Measurements from ENCODE around the gene ETV6.
A peak's percentile ranks its signal among the peaks of the same experiment; 100 is the strongest.

The ETV6 gene

GRCh38 chr12:11743423-11744409 lies 94.2 kb downstream of the ETV6 start:
- DNase-seq (ENCODE audit: low spot score): peak; percentile 39

- no peak for DNase-seq (ENCODE audit: low spot score)
Observed at GRCh38 chr12:11744410-11744801, 94.9 kb downstream of the ETV6 start.

- no peak for DNase-seq (ENCODE audit: low spot score)
Observed at GRCh38 chr12:11745113-11745512, 95.6 kb downstream of the ETV6 start.

- no peak for DNase-seq (ENCODE audit: low spot score)
Observed at GRCh38 chr12:11746024-11746771, 96.7 kb downstream of the ETV6 start.

- DNase-seq (ENCODE audit: low spot score): no peak
Observed at GRCh38 chr12:11746940-11747716, 97.7 kb downstream of the ETV6 start.

GRCh38 chr12:11747969-11748368 lies 98.5 kb downstream of the ETV6 start:
- DNase-seq (ENCODE audit: low spot score): no peak

- DNase-seq (ENCODE audit: low spot score): no peak
Observed at GRCh38 chr12:11748903-11749302, 99.4 kb downstream of the ETV6 start.

GRCh38 chr12:11749943-11750690 lies 100.6 kb downstream of the ETV6 start:
- no peak for DNase-seq (ENCODE audit: low spot score)

GRCh38 chr12:11752403-11753149 lies 103.1 kb downstream of the ETV6 start:
- DNase-seq (ENCODE audit: low spot score): no peak

GRCh38 chr12:11753150-11753499 lies 103.7 kb downstream of the ETV6 start:
- no peak for DNase-seq (ENCODE audit: low spot score)

- DNase-seq (ENCODE audit: low spot score): no peak
Observed at GRCh38 chr12:11753826-11754225, 104.4 kb downstream of the ETV6 start.

GRCh38 chr12:11754256-11754655 lies 104.8 kb downstream of the ETV6 start:
- DNase-seq (ENCODE audit: low spot score): no peak

GRCh38 chr12:11755302-11755930 lies 105.9 kb downstream of the ETV6 start:
- DNase-seq (ENCODE audit: low spot score): no peak

GRCh38 chr12:11756022-11756421 lies 106.5 kb downstream of the ETV6 start:
- no peak for DNase-seq (ENCODE audit: low spot score)

- DNase-seq (ENCODE audit: low spot score): no peak
Observed at GRCh38 chr12:11756523-11756922, 107.0 kb downstream of the ETV6 start.

- no peak for DNase-seq (ENCODE audit: low spot score)
Observed at GRCh38 chr12:11757095-11757494, 107.6 kb downstream of the ETV6 start.

- no peak for DNase-seq (ENCODE audit: low spot score)
Observed at GRCh38 chr12:11757531-11757930, 108.1 kb downstream of the ETV6 start.

- no peak for DNase-seq (ENCODE audit: low spot score)
Observed at GRCh38 chr12:11758087-11758486, 108.6 kb downstream of the ETV6 start.

GRCh38 chr12:11758510-11759493 lies 109.3 kb downstream of the ETV6 start:
- no peak for DNase-seq (ENCODE audit: low spot score)
